GM12878 (cell line): ENCODE results near the gene C22orf15.

Experiments used
- CBX3 ChIP-seq: fragments of 200-600 bp; sonication (generic); IDR thresholded peaks from 2 replicates; pipeline ENCODE4 v1.6.1; 2016; ENCODE audit warnings: low read depth, borderline replicate concordance
- CREB1 ChIP-seq: IDR thresholded peaks from 2 replicates; pipeline ENCODE4 v1.6.1; 2012; ENCODE audit warnings: low read depth, mild to moderate bottlenecking, inconsistent platforms
- CTCF ChIP-seq, 3 experiments: IDR thresholded peaks in 2 of 3; conservative IDR thresholded peaks in 1 of 3; 2 replicates each; pipeline ENCODE4 v1.5.1; 2011; ENCODE audit warnings: low read depth in 3 of 3, low read length in 3 of 3, mild to moderate bottlenecking in 3 of 3, control low read depth in 2 of 3, moderate library complexity in 2 of 3, inconsistent platforms in 1 of 3, mixed read lengths in 1 of 3; ENCODE audit not compliant: control insufficient read depth in 2 of 3, insufficient read depth in 1 of 3; ENCODE audit errors: extremely low read depth in 1 of 3
- EP300 ChIP-seq, 2 experiments: fragments of 150-350 bp in 1 of 2; IDR thresholded peaks; 2 replicates each; pipeline ENCODE4 v1.6.1; 2011 to 2012; ENCODE audit warnings: low read depth in 2 of 2, low read length in 2 of 2, borderline replicate concordance in 1 of 2, improper control_type of control experiment in 1 of 2, inconsistent platforms in 1 of 2; ENCODE audit not compliant: control insufficient read depth in 1 of 2
- MAX ChIP-seq: IDR thresholded peaks from 2 replicates; pipeline ENCODE4 v1.6.1; 2012; ENCODE audit warnings: low read depth, low read length, improper control_type of control experiment
- MYB ChIP-seq: fragments of 150-350 bp; IDR thresholded peaks from 2 replicates; pipeline ENCODE4 v1.6.1; 2014; ENCODE audit warnings: mild to moderate bottlenecking, low read depth, low read length, borderline replicate concordance
- NR2C2 ChIP-seq: IDR thresholded peaks from 2 replicates; pipeline ENCODE4 v1.6.1; 2011; ENCODE audit warnings: borderline replicate concordance, low read depth; ENCODE audit not compliant: control insufficient read depth, insufficient read length
- POLR2A ChIP-seq: IDR thresholded peaks from 2 replicates; pipeline ENCODE4 v1.6.1; 2011; ENCODE audit warnings: low read depth, mild to moderate bottlenecking, low read length
- REST ChIP-seq: IDR thresholded peaks from 2 replicates; pipeline ENCODE4 v1.6.1; 2012; ENCODE audit warnings: mild to moderate bottlenecking, low read depth, low read length
- SMC3 ChIP-seq: IDR thresholded peaks from 2 replicates; pipeline ENCODE4 v1.6.1; 2011; ENCODE audit warnings: low read length, improper control_type of control experiment, borderline replicate concordance
- ZNF274 ChIP-seq: IDR thresholded peaks from one replicate; pipeline ENCODE4 v1.8.0; 2011; ENCODE audit not compliant: insufficient read length, insufficient read depth
- ZNF384 ChIP-seq: IDR thresholded peaks from 2 replicates; pipeline ENCODE4 v1.6.1; 2012; ENCODE audit warnings: low read depth, mild to moderate bottlenecking, low read length, improper control_type of control experiment, borderline replicate concordance

- TF ChIP-seq POLR2A (no peak; the same call in 1 of the 2 replicates), EP300 (IDR thresholded peaks at IDR 0.05; ENCODE audit: borderline replicate concordance in 1 of 2, control insufficient read depth in 1 of 2, low read depth in 2 of 2, low read length in 2 of 2) (no peak), MAX (no peak), CTCF (IDR thresholded peaks at IDR 0.05 in 2 of 3, conservative IDR thresholded peaks at IDR 0.05 in 1 of 3; ENCODE audit: control insufficient read depth in 2 of 3, extremely low read depth in 1 of 3, insufficient read depth in 1 of 3, low read depth in 3 of 3, low read length in 3 of 3) (no peak), MYB (no peak), SMC3 (no peak), CBX3 (no peak), ZNF384 (no peak), REST (no peak), ZNF274 (no peak), NR2C2 (no peak), CREB1 (no peak)
These were observed 772 bp downstream of the C22orf15 start for GRCh38 chr22:23763579-23763945.
